Mucosa of descending colon (tissue), 3 donors: ENCODE data around the gene HNF1B. TPM values are rescaled to one million over a fixed set of nuclear protein-coding genes. Genes with fewer than 3 reads are reported as not detected.

ENCODE experiments used
- ATAC-seq: fragments of 200-7000 bp; cut with Tn5 transposase; one replicate; pipeline ENCODE4 v1.9.1; 2020; ENCODE audit warnings: mild to moderate bottlenecking, moderate library complexity
- DNase-seq, 3 donors: peaks; one replicate each; pipeline ENCODE4 v3.0.0-alpha.2; 2020
- H3K36me3 ChIP-seq: fragments of 200-600 bp; one replicate; pipeline ENCODE4 v1.8.0; 2021; ENCODE audit warnings: low read depth, mild to moderate bottlenecking
- H3K4me1 ChIP-seq: fragments of 200-600 bp; one replicate; pipeline ENCODE4 v1.8.0; 2021; ENCODE audit warnings: low read depth, mild to moderate bottlenecking
- H3K4me3 ChIP-seq: fragments of 200-600 bp; one replicate; pipeline ENCODE4 v1.8.0; 2021; ENCODE audit warnings: mild to moderate bottlenecking
- H3K9me3 ChIP-seq: fragments of 200-600 bp; one replicate; pipeline ENCODE4 v1.8.0; 2021; ENCODE audit warnings: mild to moderate bottlenecking
- CTCF ChIP-seq: fragments of 200-600 bp; IDR thresholded peaks from one replicate; pipeline ENCODE4 v1.8.0; 2022; ENCODE audit warnings: antibody characterized with exemption, mild to moderate bottlenecking
- intact Hi-C, 2 donors: fragments of 100-400 bp; cut with DNase I in 1 of 2; cut with micrococcal nuclease in 1 of 2; formaldehyde crosslinking; loops; one replicate each; pipeline versions ENCODE4 v1.11.0 to v1.11.1; 2022; cut with DNase I, micrococcal nuclease
- total RNA-seq, 3 donors: library from RNA; stranded (reverse); fragmentation: NEBNext Ultra II Directional in 2 of 3; extraction: Animal tissue kit (Norgen Biotek cat#: 25700) in 2 of 3; gene quantifications; one replicate each; pipeline versions ENCODE4 v1.2.1 to v1.2.4, GENCODE V29; 2021 to 2023
- donor health status: DM: no; HTN: no; CAD: no; lungs with moderate emphysema.
- donor health status: DM: no; HTN: no; CAD: no.
- donor health status: DM: no; HTN: yes; CAD: no.

The HNF1B gene
- total RNA-seq, 3 donors from 2014 or later: 21.1 to 54.6 (median 34.8) TPM

- no peak for DNase-seq
- Histone ChIP-seq H3K4me3 (no peak overlapping the region), H3K36me3 (no peaks in the 10 kb centered on the region), H3K9me3 (no peaks in the 10 kb centered on the region), H3K4me1 (no peaks in the 10 kb centered on the region)
- TF ChIP-seq CTCF: no peak
- no peak for ATAC-seq
- intact Hi-C loops: no loop called here
Measured at GRCh38 chr17:37750768-37751475, 6.1 kb upstream of the HNF1B start.

GRCh38 chr17:37750292-37750691 is 5.4 kb upstream of the HNF1B start:
- DNase-seq: no peak
- H3K4me1 ChIP-seq: no peaks in the 10 kb centered on the region
- TF ChIP-seq CTCF: no peak
- no peaks in the 10 kb centered on the region for H3K9me3 ChIP-seq
- no peak for ATAC-seq
- no peak overlapping the region for H3K4me3 ChIP-seq
- intact Hi-C loops: no loop called here
- H3K36me3 ChIP-seq: no peaks in the 10 kb centered on the region

GRCh38 chr17:37747222-37747621 is 2.4 kb upstream of the HNF1B start:
- no peak for ATAC-seq
- no peak overlapping the region for H3K4me3 ChIP-seq
- intact Hi-C loops: no loop called here

GRCh38 chr17:37746617-37747016 is 1.8 kb upstream of the HNF1B start:
- H3K4me1 ChIP-seq: peaks cover 12% of the 10 kb centered on the region
- no peaks in the 10 kb centered on the region for H3K36me3 ChIP-seq
- H3K4me3 ChIP-seq: no peak overlapping the region
- H3K9me3 ChIP-seq: no peaks in the 10 kb centered on the region
- ATAC-seq: no peak
- intact Hi-C loops: no loop called here
- TF ChIP-seq CTCF: no peak
- DNase-seq: no peak

More at GRCh38 chr17:37747222-37747621, 2.4 kb upstream of the HNF1B start:
- no peak for TF ChIP-seq CTCF
- Histone ChIP-seq H3K36me3 (no peaks in the 10 kb centered on the region), H3K9me3 (no peaks in the 10 kb centered on the region), H3K4me1 (peaks cover 9% of the 10 kb centered on the region)
- DNase-seq: no peak

- Histone ChIP-seq H3K4me1 (peaks cover 12% of the 10 kb centered on the region), H3K9me3 (no peaks in the 10 kb centered on the region), H3K4me3 (peak overlapping the region; percentile 44), H3K36me3 (no peaks in the 10 kb centered on the region)
- peak in 2 of 3 donors; percentile 35 to 46 for DNase-seq
- TF ChIP-seq CTCF: no peak
- intact Hi-C loops: no loop called here
- ATAC-seq: peak; percentile 5
Measured at GRCh38 chr17:37745801-37746426, 1.1 kb upstream of the HNF1B start.
